COLO829 (cell line): ENCODE measurements around the gene DCLK1.

ENCODE experiments used
- DNase-seq: peaks from one replicate; pipeline ENCODE4 v3.0.0; 2012; ENCODE audit warnings: low spot score

DCLK1 gene

GRCh38 chr13:35945368-35945767 lies 185.8 kb downstream of the DCLK1 start:
- DNase-seq: no peak

GRCh38 chr13:35941374-35941773 lies 189.8 kb downstream of the DCLK1 start:
- DNase-seq: no peak

GRCh38 chr13:35940734-35941133 lies 190.4 kb downstream of the DCLK1 start:
- DNase-seq: no peak

- no peak for DNase-seq
Observed at GRCh38 chr13:35936246-35936978, 194.8 kb downstream of the DCLK1 start.

GRCh38 chr13:35930665-35931631 lies 200.2 kb downstream of the DCLK1 start:
- DNase-seq: no peak

- peak; percentile 63 for DNase-seq
Observed at GRCh38 chr13:35927567-35928021, 203.6 kb downstream of the DCLK1 start.

GRCh38 chr13:35926859-35927530 lies 204.2 kb downstream of the DCLK1 start:
- DNase-seq: no peak

GRCh38 chr13:35925669-35926068 lies 205.5 kb downstream of the DCLK1 start:
- no peak for DNase-seq

- peak; percentile 46 for DNase-seq
Observed at GRCh38 chr13:35923347-35923746, 207.8 kb downstream of the DCLK1 start.

- no peak for DNase-seq
Observed at GRCh38 chr13:35920816-35921215, 210.4 kb downstream of the DCLK1 start.

- no peak for DNase-seq
Observed at GRCh38 chr13:35917942-35918645, 213.1 kb downstream of the DCLK1 start.

GRCh38 chr13:35917252-35917941 lies 213.8 kb downstream of the DCLK1 start:
- DNase-seq: no peak

GRCh38 chr13:35916146-35916545 lies 215.0 kb downstream of the DCLK1 start:
- DNase-seq: no peak

GRCh38 chr13:35914662-35915061 lies 216.5 kb downstream of the DCLK1 start:
- DNase-seq: no peak

GRCh38 chr13:35912841-35913240 lies 218.3 kb downstream of the DCLK1 start:
- DNase-seq: no peak

GRCh38 chr13:35909837-35910540 lies 221.2 kb downstream of the DCLK1 start:
- DNase-seq: no peak

GRCh38 chr13:35909091-35909490 lies 222.1 kb downstream of the DCLK1 start:
- no peak for DNase-seq

- no peak for DNase-seq
Observed at GRCh38 chr13:35908226-35908625, 223.0 kb downstream of the DCLK1 start.

GRCh38 chr13:35906636-35907035 lies 224.5 kb downstream of the DCLK1 start:
- no peak for DNase-seq

- no peak for DNase-seq
Observed at GRCh38 chr13:35903075-35903474, 228.1 kb downstream of the DCLK1 start.

- no peak for DNase-seq
Observed at GRCh38 chr13:35898041-35898440, 233.1 kb downstream of the DCLK1 start.
